HAP-1 (cell line): Measurements from ENCODE around the gene TCTN2.

Experiments
- DNase-seq, 2 experiments: peaks; one replicate each; pipeline ENCODE4 v3.0.0-alpha.2; 2016 to 2020; ENCODE audit warnings: low spot score in 2 of 2
- H3K27me3 ChIP-seq: fragments of 250-450 bp; sonication (Bioruptor Pico); 2 replicates; pipeline ENCODE4 v1.5.1; 2020; ENCODE audit warnings: low read depth, mild to moderate bottlenecking, moderate library complexity
- H3K36me3 ChIP-seq: fragments of 250-450 bp; sonication (Bioruptor Pico); replicated peaks from 2 replicates; pipeline ENCODE4 v1.5.1; 2020; ENCODE audit warnings: mild to moderate bottlenecking
- H3K4me1 ChIP-seq: fragments of 250-450 bp; sonication (Bioruptor Pico); 2 replicates; pipeline ENCODE4 v1.5.1; 2020; ENCODE audit warnings: mild to moderate bottlenecking
- H3K4me3 ChIP-seq: fragments of 250-450 bp; sonication (Bioruptor Pico); 2 replicates; pipeline ENCODE4 v1.5.1; 2020; ENCODE audit warnings: mild to moderate bottlenecking, moderate library complexity
- H3K9me3 ChIP-seq: fragments of 250-450 bp; sonication (Bioruptor Pico); 2 replicates; pipeline ENCODE4 v1.5.1; 2020; ENCODE audit warnings: mild to moderate bottlenecking, moderate library complexity
- in situ Hi-C: fragments of 300-500 bp; cut with MboI; formaldehyde crosslinking; loops from 3 replicates; pipeline ENCODE4 v1.14.3; 2020; ENCODE audit warnings: low sequenced_read_pairs, inconsistent platforms, mixed read lengths

The TCTN2 gene

GRCh38 chr12:123733229-123733628 lies 62.3 kb downstream of the TCTN2 start:
- Histone ChIP-seq H3K4me1 (no peaks in the 10 kb centered on the region), H3K36me3 (peaks cover 61% of the 10 kb centered on the region), H3K4me3 (no peak overlapping the region), H3K27me3 (no peaks in the 10 kb centered on the region), H3K9me3 (no peaks in the 10 kb centered on the region)
- in situ Hi-C loops: no loop called here
- DNase-seq: no peak

DNA sequence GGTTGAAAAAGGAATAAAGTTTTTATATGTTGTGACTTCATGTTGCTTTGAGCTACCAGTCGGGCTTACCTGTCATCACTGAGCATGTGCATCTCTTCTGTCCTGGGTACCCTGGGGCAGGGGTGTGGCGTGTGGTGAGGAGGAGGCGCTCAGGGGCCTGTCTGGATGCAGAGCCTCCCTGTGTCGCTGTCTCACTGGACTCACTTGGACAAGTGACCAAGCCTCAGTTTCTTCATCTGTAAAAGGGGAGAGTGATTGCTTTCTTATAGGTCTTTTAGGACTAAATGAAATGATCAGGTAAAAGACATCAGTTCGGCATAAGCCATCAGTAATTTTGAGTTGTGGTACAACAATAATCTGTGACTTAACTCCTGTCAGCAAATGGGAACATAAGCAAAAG lies 63.4 kb downstream of the TCTN2 start:
- DNase-seq: no peak
- H3K4me1 ChIP-seq: no peaks in the 10 kb centered on the region
- no peaks in the 10 kb centered on the region for H3K27me3 ChIP-seq
- H3K4me3 ChIP-seq: no peak overlapping the region
- H3K36me3 ChIP-seq: peaks cover 71% of the 10 kb centered on the region
- no peaks in the 10 kb centered on the region for H3K9me3 ChIP-seq
- in situ Hi-C loops: no loop called here

GRCh38 chr12:123741937-123742572 lies 71.1 kb downstream of the TCTN2 start:
- Histone ChIP-seq H3K9me3 (no peaks in the 10 kb centered on the region), H3K4me3 (no peak overlapping the region), H3K4me1 (no peaks in the 10 kb centered on the region), H3K36me3 (peaks cover 66% of the 10 kb centered on the region), H3K27me3 (no peaks in the 10 kb centered on the region)
- DNase-seq: no peak
- in situ Hi-C loops: no loop called here

- Histone ChIP-seq H3K4me1 (no peaks in the 10 kb centered on the region), H3K9me3 (no peaks in the 10 kb centered on the region), H3K4me3 (no peak overlapping the region), H3K27me3 (no peaks in the 10 kb centered on the region), H3K36me3 (peaks cover 56% of the 10 kb centered on the region)
- in situ Hi-C loops: no loop called here
- DNase-seq: no peak
These were observed 72.1 kb downstream of the TCTN2 start for GRCh38 chr12:123743002-123743401.

DNA sequence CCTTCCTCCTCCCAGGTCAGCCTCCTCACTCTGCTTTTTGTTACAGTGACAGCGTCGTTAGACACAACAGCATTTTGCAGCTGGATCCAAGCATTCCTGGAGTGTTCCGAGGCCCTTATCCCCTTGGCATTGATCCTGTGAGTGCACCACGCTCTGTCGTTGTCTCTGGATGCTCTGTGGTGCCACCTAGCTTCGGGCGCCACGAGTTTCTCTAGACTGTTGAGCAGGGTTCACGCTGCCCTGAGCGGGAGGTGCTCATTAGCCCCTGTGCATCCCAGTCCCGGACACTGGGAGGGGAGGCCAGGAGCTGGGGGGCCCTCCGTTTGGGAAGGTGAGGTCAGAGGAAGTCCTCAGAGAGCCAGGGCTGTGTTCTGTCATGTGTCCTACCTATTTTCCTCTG lies 73.9 kb downstream of the TCTN2 start:
- Histone ChIP-seq H3K36me3 (peaks cover 58% of the 10 kb centered on the region), H3K4me1 (no peaks in the 10 kb centered on the region), H3K9me3 (no peaks in the 10 kb centered on the region), H3K4me3 (no peak overlapping the region), H3K27me3 (no peaks in the 10 kb centered on the region)
- in situ Hi-C loops: no loop called here
- DNase-seq: peak in 1 of 2 experiments; percentile 17

DNA sequence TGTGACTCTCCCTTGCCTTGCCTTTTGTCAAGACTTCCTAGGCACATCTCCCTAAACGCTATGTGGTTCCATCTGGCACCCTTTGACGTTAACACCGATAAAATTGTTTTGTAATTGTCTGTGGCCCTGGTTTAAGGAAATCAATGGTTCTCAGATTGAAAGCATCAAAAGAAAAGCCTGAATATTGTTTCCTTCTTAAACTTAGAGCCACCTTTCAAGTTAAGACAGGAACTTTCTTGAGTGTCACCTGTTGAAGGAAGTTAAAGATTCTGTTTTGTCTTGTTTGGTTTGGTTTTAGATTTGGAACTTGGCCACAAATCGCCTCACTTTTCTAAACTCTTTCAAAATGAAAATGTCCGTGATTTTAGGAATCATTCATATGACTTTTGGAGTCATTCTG lies 76.4 kb downstream of the TCTN2 start:
- H3K36me3 ChIP-seq: peaks cover 50% of the 10 kb centered on the region

DNA sequence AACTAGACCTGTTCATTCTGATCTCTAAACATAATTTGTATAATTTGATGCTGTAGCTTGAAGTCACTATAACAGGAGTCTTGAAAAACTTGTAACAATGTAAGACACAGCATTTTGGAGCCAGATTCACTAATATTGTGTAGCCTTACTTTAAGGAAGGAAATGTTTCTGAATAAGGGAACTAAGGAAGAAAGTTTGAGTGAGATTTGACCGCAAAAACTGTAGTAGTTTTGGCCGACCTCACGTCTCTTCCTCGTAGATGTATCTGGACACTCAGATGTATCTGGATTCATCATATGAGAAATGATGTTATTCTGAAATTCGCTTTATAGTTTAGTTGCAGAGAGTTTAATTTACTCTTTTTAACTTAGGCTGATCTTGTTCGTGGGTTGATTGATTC lies 77.2 kb downstream of the TCTN2 start:
- Histone ChIP-seq H3K27me3 (no peaks in the 10 kb centered on the region), H3K4me1 (no peaks in the 10 kb centered on the region), H3K36me3 (peaks cover 53% of the 10 kb centered on the region), H3K9me3 (no peaks in the 10 kb centered on the region; the same call in 1 of the 2 replicates), H3K4me3 (no peak overlapping the region)
- no peak for DNase-seq
- in situ Hi-C loops: no loop called here

More for the DNA sequence above, 76.4 kb downstream of the TCTN2 start:
- in situ Hi-C loops: no loop called here
- no peak for DNase-seq
- no peaks in the 10 kb centered on the region; the same call in 1 of the 2 replicates for H3K9me3 ChIP-seq
- H3K4me1 ChIP-seq: no peaks in the 10 kb centered on the region
- H3K4me3 ChIP-seq: no peak overlapping the region
- no peaks in the 10 kb centered on the region for H3K27me3 ChIP-seq

DNA sequence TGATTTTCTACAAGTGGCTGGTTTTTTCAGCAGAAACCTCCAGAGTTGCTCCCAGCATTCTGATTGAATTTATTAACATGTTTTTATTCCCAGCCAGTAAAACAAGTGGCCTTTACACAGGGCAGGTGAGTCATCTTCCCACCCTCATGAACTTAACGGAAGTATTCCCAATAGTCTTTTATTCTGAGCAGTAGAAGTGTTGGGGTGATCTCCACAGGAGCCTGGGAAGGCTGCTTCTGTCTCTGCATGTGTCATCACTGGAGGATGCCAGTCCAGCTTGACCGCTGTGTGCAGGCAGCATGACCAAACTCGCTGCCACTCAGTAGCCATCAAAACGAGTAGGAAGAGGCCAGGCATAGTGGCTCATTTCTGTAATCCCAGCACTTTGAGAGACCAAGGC lies 77.7 kb downstream of the TCTN2 start:
- H3K36me3 ChIP-seq: peaks cover 54% of the 10 kb centered on the region
- no peaks in the 10 kb centered on the region; the same call in 1 of the 2 replicates for H3K9me3 ChIP-seq
- H3K4me3 ChIP-seq: no peak overlapping the region
- DNase-seq: no peak
- H3K4me1 ChIP-seq: no peaks in the 10 kb centered on the region
- H3K27me3 ChIP-seq: no peaks in the 10 kb centered on the region
- in situ Hi-C loops: no loop called here

DNA sequence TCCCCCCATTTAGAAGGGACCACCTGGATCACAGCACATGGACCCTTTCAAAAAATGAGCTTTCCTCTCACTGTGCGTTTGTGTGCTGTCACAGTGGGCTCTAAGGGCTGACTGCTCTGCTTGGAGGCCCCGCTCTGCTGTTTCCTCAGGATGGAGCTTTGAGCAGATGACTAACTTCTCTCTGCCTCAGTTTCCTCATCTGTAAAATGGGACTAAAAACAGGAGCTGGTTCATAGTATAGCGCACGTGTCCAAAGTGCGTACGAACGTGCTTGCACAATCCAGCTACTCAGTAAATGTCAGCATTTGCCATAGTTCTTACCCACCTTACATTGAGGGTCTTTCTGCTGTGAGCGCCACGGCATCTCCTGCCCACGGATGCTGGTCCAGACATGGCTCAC lies 78.4 kb downstream of the TCTN2 start:
- Histone ChIP-seq H3K4me3 (no peak overlapping the region), H3K36me3 (peaks cover 56% of the 10 kb centered on the region), H3K9me3 (no peaks in the 10 kb centered on the region; the same call in 1 of the 2 replicates), H3K4me1 (no peaks in the 10 kb centered on the region), H3K27me3 (no peaks in the 10 kb centered on the region)
- in situ Hi-C loops: no loop called here
- no peak for DNase-seq

DNA sequence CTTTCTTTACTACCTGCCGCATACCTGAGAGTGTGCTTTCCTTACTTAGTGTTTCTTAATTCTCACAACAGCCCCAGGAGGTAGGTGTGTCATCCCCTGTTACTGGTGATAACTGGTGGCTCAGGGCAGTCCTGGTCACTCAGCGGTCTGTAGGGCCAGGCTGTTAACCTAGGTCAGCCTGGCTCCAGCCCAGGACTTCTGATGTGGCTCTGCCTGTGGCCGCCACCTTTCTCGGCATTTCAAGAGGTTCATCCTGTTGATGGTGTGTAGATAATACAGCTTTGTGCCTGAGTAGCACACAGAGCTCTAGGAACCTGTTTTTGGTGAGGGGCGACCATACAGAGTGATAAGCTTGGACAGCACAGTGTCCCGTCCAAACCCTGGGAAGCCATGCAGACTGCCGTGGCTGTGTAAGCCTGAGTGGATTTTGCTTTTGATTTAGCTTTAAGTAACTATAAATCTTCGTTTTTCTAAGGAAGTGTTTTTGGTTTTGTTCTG lies 79.3 kb downstream of the TCTN2 start:
- no peaks in the 10 kb centered on the region; the same call in 1 of the 2 replicates for H3K9me3 ChIP-seq
- in situ Hi-C loops: no loop called here
- DNase-seq: no peak
- H3K27me3 ChIP-seq: no peaks in the 10 kb centered on the region
- H3K4me1 ChIP-seq: no peaks in the 10 kb centered on the region
- H3K36me3 ChIP-seq: peaks cover 49% of the 10 kb centered on the region
- H3K4me3 ChIP-seq: no peak overlapping the region

DNA sequence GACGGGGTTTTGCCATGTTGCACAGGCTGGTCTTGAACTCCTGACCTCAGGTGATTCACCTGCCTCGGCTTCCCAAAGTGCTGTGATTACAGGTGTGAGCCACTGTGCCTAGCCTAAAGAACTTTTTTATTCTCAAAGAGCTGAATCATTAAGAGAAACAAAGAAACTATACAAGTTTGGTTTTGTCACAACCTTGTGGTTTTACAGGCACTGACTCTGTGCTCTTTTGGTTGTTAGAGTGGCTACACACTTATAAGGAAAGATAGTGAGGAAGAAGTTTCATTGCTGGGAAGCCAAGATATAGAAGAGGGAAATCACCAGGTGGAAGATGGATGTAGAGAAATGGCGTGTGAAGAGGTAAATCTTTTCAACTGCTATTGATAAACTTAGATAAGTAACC lies 81.1 kb downstream of the TCTN2 start:
- in situ Hi-C loops: no loop called here
- peaks cover 49% of the 10 kb centered on the region for H3K36me3 ChIP-seq
- no peaks in the 10 kb centered on the region; the same call in 1 of the 2 replicates for H3K9me3 ChIP-seq
- no peak overlapping the region for H3K4me3 ChIP-seq
- no peak for DNase-seq
- no peaks in the 10 kb centered on the region for H3K27me3 ChIP-seq
- no peaks in the 10 kb centered on the region for H3K4me1 ChIP-seq

GRCh38 chr12:123754041-123754772 lies 83.3 kb downstream of the TCTN2 start:
- in situ Hi-C loops: no loop called here
- no peak for DNase-seq
- peaks cover 44% of the 10 kb centered on the region for H3K36me3 ChIP-seq
- H3K4me1 ChIP-seq: no peaks in the 10 kb centered on the region
- H3K4me3 ChIP-seq: no peak overlapping the region
- no peaks in the 10 kb centered on the region; the same call in 1 of the 2 replicates for H3K9me3 ChIP-seq
- no peaks in the 10 kb centered on the region for H3K27me3 ChIP-seq

DNA sequence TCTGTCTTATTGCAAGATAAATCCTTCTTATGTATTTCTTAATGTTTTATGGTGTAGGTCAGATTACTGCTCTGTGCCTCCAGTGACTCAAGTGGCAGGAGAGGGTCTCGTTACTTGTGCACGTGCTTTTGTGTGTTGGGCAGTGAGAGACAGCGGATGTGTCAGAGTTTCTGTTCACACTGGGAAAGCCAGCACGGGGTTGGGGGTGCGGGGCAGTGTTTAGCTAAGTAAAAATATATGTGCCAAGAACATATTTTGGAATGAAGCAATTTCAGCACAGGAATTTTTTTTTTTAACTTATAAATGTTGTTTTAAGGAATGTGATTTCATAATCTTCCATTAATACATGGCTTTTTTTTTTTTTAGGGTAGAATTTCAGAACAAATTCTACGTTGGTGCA lies 86.6 kb downstream of the TCTN2 start:
- Histone ChIP-seq H3K27me3 (no peaks in the 10 kb centered on the region), H3K4me3 (no peak overlapping the region), H3K9me3 (no peaks in the 10 kb centered on the region), H3K36me3 (peaks cover 25% of the 10 kb centered on the region), H3K4me1 (no peaks in the 10 kb centered on the region)
- in situ Hi-C loops: no loop called here
- DNase-seq: no peak
